ENCODE results near the gene TRPV5. TPM values are rescaled to one million over a fixed set of nuclear protein-coding genes. Genes with fewer than 3 reads are reported as not detected.

The TRPV5 gene
- total RNA-seq, 1 donor from 2014 or later = not detected

DNA sequence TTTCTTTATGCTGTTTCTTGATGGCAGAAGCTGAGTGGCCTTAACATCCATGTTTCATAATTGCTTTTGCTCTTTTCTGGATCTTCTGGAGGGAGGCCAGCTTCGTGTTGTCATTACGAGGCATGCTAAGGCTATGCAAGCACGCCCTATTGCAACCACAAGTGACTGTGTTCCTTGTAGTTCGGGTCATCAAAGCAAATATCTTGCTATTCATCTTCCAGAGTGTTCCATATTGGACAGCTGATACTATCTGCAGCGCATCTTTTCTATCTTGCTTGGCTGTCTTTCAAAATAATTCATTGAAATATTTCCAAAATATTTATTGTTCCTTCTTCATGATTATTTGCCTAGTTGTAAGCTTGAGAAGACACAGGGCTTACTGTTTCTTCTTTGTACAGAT, 73.7 kb downstream of the TRPV5 start:
- Histone ChIP-seq H3K9me3 (ENCODE audit: control insufficient read depth in 3 of 3, low read length in 3 of 3) (no peaks in the 10 kb centered on the region), H3K4me3 (ENCODE audit: low read length in 3 of 3) (no peak overlapping the region), H3K4me1 (ENCODE audit: control insufficient read depth in 3 of 3, insufficient read depth in 3 of 3, low read length in 3 of 3) (peaks cover 7 to 17% (median 14%) of the 10 kb centered on the region in 3 donors), H3K9ac (ENCODE audit: low read depth in 1 of 3, low read length in 3 of 3) (no peak overlapping the region), H3K27ac (ENCODE audit: low read depth, low read length) (no peak overlapping the region), H3K27me3 (ENCODE audit: control insufficient read depth in 3 of 3, insufficient read depth in 3 of 3, low read length in 3 of 3) (no peaks in the 10 kb centered on the region), H3K36me3 (ENCODE audit: control insufficient read depth in 3 of 3, insufficient read depth in 3 of 3, low read length in 3 of 3) (no peaks in the 10 kb centered on the region)

DNA sequence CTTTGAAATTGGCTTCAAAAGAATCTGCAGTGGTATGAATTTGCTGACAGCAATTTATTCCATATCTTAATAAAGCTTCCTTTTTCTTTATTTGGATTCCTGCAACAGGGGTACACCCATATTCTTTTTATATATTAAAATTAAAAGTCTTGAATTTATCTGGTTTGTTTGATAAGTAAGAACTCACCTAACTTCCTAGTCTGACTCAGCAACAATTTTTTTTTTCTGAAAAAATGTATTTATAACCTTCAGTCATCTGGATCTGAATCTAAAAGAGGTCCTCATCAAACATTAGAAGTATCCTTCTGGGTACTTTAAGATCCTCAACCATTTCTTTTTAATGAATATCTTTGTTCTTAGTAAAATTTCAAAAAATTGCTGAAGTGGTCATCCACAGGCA, 74.1 kb downstream of the TRPV5 start:
- no peak overlapping the region for H3K9ac ChIP-seq (ENCODE audit: low read depth in 1 of 3, low read length in 3 of 3)
- no peak overlapping the region for H3K27ac ChIP-seq (ENCODE audit: low read depth, low read length)
- H3K9me3 ChIP-seq (ENCODE audit: control insufficient read depth in 3 of 3, low read length in 3 of 3) = no peaks in the 10 kb centered on the region
- H3K4me1 ChIP-seq (ENCODE audit: control insufficient read depth in 3 of 3, insufficient read depth in 3 of 3, low read length in 3 of 3) = peaks cover 7 to 17% (median 14%) of the 10 kb centered on the region in 3 donors
- no peaks in the 10 kb centered on the region for H3K36me3 ChIP-seq (ENCODE audit: control insufficient read depth in 3 of 3, insufficient read depth in 3 of 3, low read length in 3 of 3)
- H3K4me3 ChIP-seq (ENCODE audit: low read length in 3 of 3) = no peak overlapping the region
- no peaks in the 10 kb centered on the region for H3K27me3 ChIP-seq (ENCODE audit: control insufficient read depth in 3 of 3, insufficient read depth in 3 of 3, low read length in 3 of 3)

Other genes with a start within 250 kb of the TRPV5 start
- gene PRSS1, start 184.3 kb downstream of the TRPV5 start, total RNA-seq = not detected
- not detected for gene PRSS2, start 162.8 kb downstream of the TRPV5 start, total RNA-seq
- 1.0 TPM for gene EPHB6, start 78.7 kb downstream of the TRPV5 start, total RNA-seq
- gene TRPV6, start 48.0 kb downstream of the TRPV5 start, total RNA-seq = not detected
- gene LLCFC1, start 5.7 kb upstream of the TRPV5 start, total RNA-seq = not detected
- 3.1 TPM for gene KEL, start 28.6 kb upstream of the TRPV5 start, total RNA-seq
- gene OR9A2, start 93.4 kb upstream of the TRPV5 start, total RNA-seq = not detected
- not detected for gene OR6V1, start 118.6 kb upstream of the TRPV5 start, total RNA-seq
- gene PIP, start 198.3 kb upstream of the TRPV5 start, total RNA-seq = not detected
- not detected for gene TAS2R39, start 249.7 kb upstream of the TRPV5 start, total RNA-seq